HUES6 (cell line): ENCODE data around the gene ZNF592.

Experiments used
- H3K27ac ChIP-seq: 2 replicates; pipeline ENCODE4 v1.7.0; 2013; ENCODE audit warnings: low read depth, mild to moderate bottlenecking, low read length, inconsistent platforms
- H3K27me3 ChIP-seq: 2 replicates; pipeline ENCODE4 v1.6.1; 2013; ENCODE audit warnings: low read length; ENCODE audit not compliant: control insufficient read depth, insufficient read depth
- H3K36me3 ChIP-seq: 2 replicates; pipeline ENCODE4 v1.6.1; 2013; ENCODE audit warnings: low read length; ENCODE audit not compliant: control insufficient read depth, insufficient read depth
- H3K4me1 ChIP-seq: 2 replicates; pipeline ENCODE4 v1.6.1; 2013; ENCODE audit warnings: low read length; ENCODE audit not compliant: control insufficient read depth, insufficient read depth
- H3K4me3 ChIP-seq: 2 replicates; pipeline ENCODE4 v1.5.1; 2013; ENCODE audit warnings: low read depth, low read length
- H3K9ac ChIP-seq: one replicate; pipeline ENCODE4 v1.6.1; 2013; ENCODE audit warnings: mild to moderate bottlenecking, low read length
- H3K9me3 ChIP-seq: 2 replicates; pipeline ENCODE4 v1.6.1; 2013; ENCODE audit warnings: low read depth, low read length; ENCODE audit not compliant: control insufficient read depth, insufficient read depth

Gene ZNF592

GRCh38 chr15:84748274-84749110 lies at the start of gene ZNF592:
Gene ZNF592 (plus strand): TSS chr15:84748592. CDS start chr15:84782676, 34,084 bp downstream.
- Histone ChIP-seq H3K9me3 (no peaks in the 10 kb centered on the region), H3K36me3 (no peaks in the 10 kb centered on the region), H3K9ac (peak within 1 kb of the TSS; percentile 90), H3K4me3 (peak within 1 kb of the TSS; percentile 81), H3K27ac (peak within 1 kb of the TSS; percentile 74), H3K4me1 (peaks cover 24% of the 10 kb centered on the region), H3K27me3 (no peaks in the 10 kb centered on the region)

- H3K9ac ChIP-seq = no peak overlapping the region
- no peak overlapping the region for H3K27ac ChIP-seq
- no peaks in the 10 kb centered on the region for H3K4me1 ChIP-seq
- 0 out of 2 replicates have a peak, but pooled peaks cover 9% of the 10 kb centered on the region for H3K36me3 ChIP-seq
- no peaks in the 10 kb centered on the region for H3K9me3 ChIP-seq
- H3K4me3 ChIP-seq = no peak overlapping the region
- H3K27me3 ChIP-seq = no peaks in the 10 kb centered on the region
Measured at GRCh38 chr15:84699538-84700191, 48.7 kb upstream of the ZNF592 start.

GRCh38 chr15:84702961-84703482 lies 45.4 kb upstream of the ZNF592 start:
- no peaks in the 10 kb centered on the region for H3K9me3 ChIP-seq
- H3K4me3 ChIP-seq = no peak overlapping the region
- no peaks in the 10 kb centered on the region for H3K4me1 ChIP-seq
- peaks cover 9% of the 10 kb centered on the region; the same call in 1 of the 2 replicates for H3K36me3 ChIP-seq
- H3K9ac ChIP-seq = no peak overlapping the region
- no peak overlapping the region for H3K27ac ChIP-seq
- H3K27me3 ChIP-seq = no peaks in the 10 kb centered on the region

- Histone ChIP-seq H3K36me3 (peaks cover 14% of the 10 kb centered on the region; the same call in 1 of the 2 replicates), H3K27ac (no peak overlapping the region), H3K9me3 (no peaks in the 10 kb centered on the region), H3K27me3 (no peaks in the 10 kb centered on the region), H3K4me3 (no peak overlapping the region), H3K9ac (no peak overlapping the region), H3K4me1 (no peaks in the 10 kb centered on the region)
Measured at GRCh38 chr15:84703808-84704207, 44.6 kb upstream of the ZNF592 start.

- Histone ChIP-seq H3K9ac (peak overlapping the region; percentile 93), H3K4me3 (peak overlapping the region; percentile 85), H3K27ac (no peak overlapping the region), H3K27me3 (no peaks in the 10 kb centered on the region), H3K4me1 (peaks cover 9% of the 10 kb centered on the region), H3K36me3 (peaks cover 28% of the 10 kb centered on the region), H3K9me3 (no peaks in the 10 kb centered on the region)
Measured at GRCh38 chr15:84714372-84714771, 34.0 kb upstream of the ZNF592 start.

- H3K27ac ChIP-seq = peak overlapping the region; percentile 63; the same call in 1 of the 2 replicates
- peaks cover 9% of the 10 kb centered on the region for H3K4me1 ChIP-seq
- no peaks in the 10 kb centered on the region for H3K9me3 ChIP-seq
- H3K27me3 ChIP-seq = no peaks in the 10 kb centered on the region
- H3K9ac ChIP-seq = peak overlapping the region; percentile 93
- H3K36me3 ChIP-seq = peaks cover 24% of the 10 kb centered on the region
- peak overlapping the region; percentile 85 for H3K4me3 ChIP-seq
Measured at GRCh38 chr15:84714821-84715220, 33.6 kb upstream of the ZNF592 start.

GRCh38 chr15:84715441-84716035 lies 32.9 kb upstream of the ZNF592 start:
- Histone ChIP-seq H3K9me3 (no peaks in the 10 kb centered on the region), H3K4me1 (peaks cover 9% of the 10 kb centered on the region), H3K36me3 (peaks cover 20% of the 10 kb centered on the region), H3K27me3 (no peaks in the 10 kb centered on the region), H3K27ac (peak overlapping the region; percentile 63; the same call in 1 of the 2 replicates), H3K9ac (peak overlapping the region; percentile 93), H3K4me3 (peak overlapping the region; percentile 85)

- Histone ChIP-seq H3K4me3 (peak within 1 kb of the TSS; percentile 85), H3K27ac (peak within 1 kb of the TSS; percentile 63; the same call in 1 of the 2 replicates), H3K9ac (peak within 1 kb of the TSS; percentile 93), H3K4me1 (peaks cover 11% of the 10 kb centered on the region), H3K27me3 (no peaks in the 10 kb centered on the region), H3K9me3 (no peaks in the 10 kb centered on the region), H3K36me3 (peaks cover 13% of the 10 kb centered on the region; the same call in 1 of the 2 replicates)
Measured at GRCh38 chr15:84716036-84716732, 32.2 kb upstream of the ZNF592 start, which contains the start of gene SEC11A. Gene SEC11A (minus strand): TSS chr15:84716139. CDS start chr15:84716075, 64 bp downstream.

GRCh38 chr15:84721371-84721770 lies 27.0 kb upstream of the ZNF592 start:
- Histone ChIP-seq H3K9ac (no peak overlapping the region), H3K36me3 (no peaks in the 10 kb centered on the region), H3K27me3 (no peaks in the 10 kb centered on the region), H3K4me1 (peaks cover 14% of the 10 kb centered on the region), H3K4me3 (no peak overlapping the region), H3K9me3 (no peaks in the 10 kb centered on the region), H3K27ac (no peak overlapping the region)

- Histone ChIP-seq H3K4me3 (no peak overlapping the region), H3K9me3 (no peaks in the 10 kb centered on the region), H3K27me3 (no peaks in the 10 kb centered on the region), H3K36me3 (no peaks in the 10 kb centered on the region), H3K4me1 (peaks cover 11% of the 10 kb centered on the region; the same call in 1 of the 2 replicates), H3K9ac (no peak overlapping the region), H3K27ac (no peak overlapping the region)
Measured at GRCh38 chr15:84722628-84723027, 25.8 kb upstream of the ZNF592 start.
